CD14-positive monocyte (primary cell): ENCODE results near the gene AGTPBP1. TPM values are rescaled to one million over a fixed set of nuclear protein-coding genes. Genes with fewer than 3 reads are reported as not detected.

ENCODE experiments used
- DNase-seq, 3 donors: peaks; one replicate each; pipeline ENCODE4 v3.0.0-alpha.2; 2011 to 2022
- H2AFZ ChIP-seq: 2 replicates; pipeline ENCODE4 v1.6.0; 2012; ENCODE audit warnings: mild to moderate bottlenecking, low read depth, low read length, inconsistent platforms; ENCODE audit not compliant: insufficient read depth, poor library complexity, severe bottlenecking
- H3K27ac ChIP-seq, 2 donors: 1 replicate in 1 of 2; 2 replicates in 1 of 2; pipeline ENCODE4 v1.5.1; 2012 to 2013; ENCODE audit warnings: low read length in 2 of 2, control low read depth in 1 of 2, inconsistent platforms in 1 of 2, low read depth in 1 of 2, mild to moderate bottlenecking in 1 of 2
- H3K27me3 ChIP-seq, 2 donors: one replicate each; pipeline versions ENCODE4 v1.6.0 to v1.6.1; 2011 to 2013; ENCODE audit warnings: low read length in 2 of 2; ENCODE audit not compliant: control insufficient read depth in 2 of 2, insufficient read depth in 2 of 2
- H3K36me3 ChIP-seq, 2 donors: replicated peaks in 1 of 2; 1 replicate in 1 of 2; 2 replicates in 1 of 2; pipeline versions ENCODE4 v1.5.1 to v1.6.1; 2012 to 2013; ENCODE audit warnings: low read length in 2 of 2, control low read depth in 1 of 2, inconsistent platforms in 1 of 2, mild to moderate bottlenecking in 1 of 2; ENCODE audit not compliant: insufficient read depth in 2 of 2, control insufficient read depth in 1 of 2
- H3K4me1 ChIP-seq, 2 donors: 1 replicate in 1 of 2; 2 replicates in 1 of 2; pipeline versions ENCODE4 v1.5.1 to v1.6.1; 2012 to 2013; ENCODE audit warnings: low read length in 2 of 2, control low read depth in 1 of 2, inconsistent platforms in 1 of 2, mild to moderate bottlenecking in 1 of 2, moderate library complexity in 1 of 2; ENCODE audit not compliant: insufficient read depth in 2 of 2, control insufficient read depth in 1 of 2
- H3K4me2 ChIP-seq: replicated peaks from 2 replicates; pipeline ENCODE3; 2012; ENCODE audit warnings: low read length, moderate library complexity, mild to moderate bottlenecking; ENCODE audit not compliant: poor library complexity, severe bottlenecking; ENCODE audit errors: extremely low read depth
- H3K4me3 ChIP-seq, 3 experiments: fragments of 200-600 bp in 1 of 3; sonication (generic) in 1 of 3; replicated peaks in 1 of 3; 1 replicate in 2 of 3; 2 replicates in 1 of 3; pipeline ENCODE4 v1.5.1; 2011 to 2013; ENCODE audit warnings: low read length in 3 of 3, mild to moderate bottlenecking in 3 of 3, control low read depth in 2 of 3, low read depth in 2 of 3, inconsistent platforms in 1 of 3, moderate library complexity in 1 of 3
- H3K79me2 ChIP-seq: 2 replicates; pipeline ENCODE4 v1.6.0; 2012; ENCODE audit warnings: mild to moderate bottlenecking, control low read depth, inconsistent platforms, low read length, moderate library complexity; ENCODE audit not compliant: insufficient read depth
- H3K9ac ChIP-seq: 2 replicates; pipeline ENCODE4 v1.6.0; 2017; ENCODE audit warnings: low read length, mild to moderate bottlenecking; ENCODE audit not compliant: insufficient read depth, poor library complexity, severe bottlenecking
- H3K9me3 ChIP-seq, 2 donors: replicated peaks in 1 of 2; 1 replicate in 1 of 2; 2 replicates in 1 of 2; pipeline versions ENCODE4 v1.5.1 to v1.6.1; 2012 to 2013; ENCODE audit warnings: low read length in 2 of 2, control low read depth in 1 of 2; ENCODE audit not compliant: control insufficient read depth in 1 of 2, insufficient read depth in 1 of 2
- H4K20me1 ChIP-seq: 2 replicates; pipeline ENCODE4 v1.6.0; 2012; ENCODE audit warnings: mild to moderate bottlenecking, low read length, control low read depth, moderate library complexity; ENCODE audit not compliant: insufficient read depth
- H3K27ac Mint-ChIP-seq, 7 donors: one replicate each; pipeline ENCODE4 v1.8.0; 2020; ENCODE audit warnings: mild to moderate bottlenecking in 7 of 7, mixed read lengths in 7 of 7, moderate library complexity in 6 of 7, inconsistent platforms in 2 of 7
- H3K27me3 Mint-ChIP-seq, 3 donors: one replicate each; pipeline ENCODE4 v1.8.0; 2021 to 2022; ENCODE audit warnings: low read depth in 3 of 3, mild to moderate bottlenecking in 3 of 3, mixed read lengths in 3 of 3, moderate library complexity in 3 of 3, inconsistent platforms in 1 of 3
- H3K36me3 Mint-ChIP-seq, 2 donors: one replicate each; pipeline ENCODE4 v1.8.0; 2020; ENCODE audit warnings: mixed read lengths in 2 of 2, inconsistent platforms in 1 of 2, mild to moderate bottlenecking in 1 of 2
- H3K4me1 Mint-ChIP-seq: one replicate; pipeline ENCODE4 v1.8.0; 2020; ENCODE audit warnings: mild to moderate bottlenecking, mixed read lengths
- H3K4me3 Mint-ChIP-seq, 2 donors: one replicate each; pipeline ENCODE4 v1.8.0; 2020; ENCODE audit warnings: mild to moderate bottlenecking in 2 of 2, mixed read lengths in 2 of 2, moderate library complexity in 1 of 2
- H3K9me3 Mint-ChIP-seq, 7 donors: one replicate each; pipeline ENCODE4 v1.8.0; 2020 to 2022; ENCODE audit warnings: mixed read lengths in 7 of 7, mild to moderate bottlenecking in 6 of 7, moderate library complexity in 6 of 7, inconsistent platforms in 2 of 7
- CTCF ChIP-seq: fragments of 200-600 bp; IDR thresholded peaks from one replicate; pipeline ENCODE4 v1.8.0; 2022; ENCODE audit warnings: antibody characterized with exemption, mild to moderate bottlenecking
- WGBS: methylation state at CpG from one replicate; pipeline ENCODE4 v1.1.5; 2013; ENCODE audit warnings: missing lambda C conversion rate; ENCODE audit not compliant: insufficient coverage; 5-methylcytosine and 5-hydroxymethylcytosine counted together
- intact Hi-C, 2 donors: fragments of 100-400 bp; cut with micrococcal nuclease; formaldehyde crosslinking; loops; one replicate each; pipeline versions ENCODE4 v1.15.0 to v1.15.1; 2023
- polyA plus RNA-seq, 3 donors: library from polyadenylated mRNA; depleted of rRNA in 1 of 3; unstranded in 2 of 3; stranded (reverse) in 1 of 3; fragments of 300-500 nt in 2 of 3; fragments of >200 nt in 1 of 3; fragmentation: Illumina TruSeq in 2 of 3; gene quantifications; 1 replicate in 2 of 3; 2 replicates in 1 of 3; pipeline ENCODE4 v1.2.3, GENCODE V29; 2012 to 2021

Gene AGTPBP1
- polyA plus RNA-seq, 3 donors = 55.6 to 90.3 (median 77.0) TPM

- H3K27me3 Mint-ChIP-seq = peaks cover 0 to 2% (median 0%) of the 10 kb centered on the region in 3 donors
- Histone ChIP-seq H2AFZ (no peak overlapping the region), H3K9me3 (no peaks in the 10 kb centered on the region), H3K79me2 (peaks cover 88% of the 10 kb centered on the region), H3K27ac (peak overlapping the region in 1 of 2 donors; percentile 82), H3K36me3 (peaks cover 5 to 19% of the 10 kb centered on the region in 2 donors), H3K27me3 (no peaks in the 10 kb centered on the region), H4K20me1 (peaks cover 15% of the 10 kb centered on the region), H3K4me1 (peaks cover 49 to 67% of the 10 kb centered on the region in 2 donors), H3K4me2 (no peak overlapping the region), H3K4me3 (peak overlapping the region in 1 of 3 experiments; percentile 3), H3K9ac (no peak overlapping the region)
- H3K4me3 Mint-ChIP-seq = no peak overlapping the region
- no peak for DNase-seq
- peaks cover 60% of the 10 kb centered on the region for H3K4me1 Mint-ChIP-seq
- H3K9me3 Mint-ChIP-seq = peaks cover 0 to 6% (median 3%) of the 10 kb centered on the region in 7 donors
- H3K27ac Mint-ChIP-seq = peak overlapping the region; percentile 68 to 90 (median 86)
- TF ChIP-seq CTCF = no peak
- intact Hi-C loops = loop anchor here in 1 of 2 donors (10.0 kb wide), 1 partner anchor 71 kb away; no protein-coding TSS in a partner anchor
- peaks cover 9 to 21% of the 10 kb centered on the region in 2 donors for H3K36me3 Mint-ChIP-seq
- 36% methylated on average over 1 of the region's 2 CpGs for WGBS
Measured at GRCh38 chr9:85713897-85714296, 27.9 kb downstream of the AGTPBP1 start.

GRCh38 chr9:85704744-85705143 is 37.0 kb downstream of the AGTPBP1 start:
- peak overlapping the region in 3 of 7 donors; percentile 46 to 66 (median 47) for H3K27ac Mint-ChIP-seq
- no peak overlapping the region for H3K4me2 ChIP-seq
- H3K36me3 Mint-ChIP-seq = peaks cover 34 to 58% of the 10 kb centered on the region in 2 donors
- H3K4me3 ChIP-seq = no peak overlapping the region
- H3K4me1 ChIP-seq = peaks cover 31 to 53% of the 10 kb centered on the region in 2 donors
- peaks cover 0 to 3% of the 10 kb centered on the region in 2 donors for H3K9me3 ChIP-seq
- intact Hi-C loops = loop anchor here (5.0 to 10.0 kb wide), 2 partner anchors 38 to 70 kb away; partner anchors contain the start of gene AGTPBP1 (in 2 of the 2)
- no peak for TF ChIP-seq CTCF
- H3K9ac ChIP-seq = no peak overlapping the region
- no peak for DNase-seq
- no peak overlapping the region for H2AFZ ChIP-seq
- peaks cover 73% of the 10 kb centered on the region for H4K20me1 ChIP-seq
- H3K36me3 ChIP-seq = peaks cover 7 to 23% of the 10 kb centered on the region in 2 donors
- H3K4me3 Mint-ChIP-seq = no peak overlapping the region
- H3K4me1 Mint-ChIP-seq = peaks cover 68% of the 10 kb centered on the region
- peak overlapping the region in 1 of 2 donors; percentile 60 for H3K27ac ChIP-seq
- H3K9me3 Mint-ChIP-seq = peaks cover 0 to 9% (median 3%) of the 10 kb centered on the region in 7 donors
- no peaks in the 10 kb centered on the region for H3K27me3 Mint-ChIP-seq
- H3K79me2 ChIP-seq = peaks cover 99% of the 10 kb centered on the region
- no peaks in the 10 kb centered on the region for H3K27me3 ChIP-seq
- no CpG with 5 or more reads among the region's 2 CpGs for WGBS
